Head of caudate nucleus (tissue), 42 donors: ENCODE results near the gene ACTG1.

Source experiments
- DNase-seq, 42 donors: peaks; one replicate each; pipeline versions ENCODE4 v3.0.0 to v3.0.0-alpha.2; 2020 to 2021; ENCODE audit warnings: mixed read lengths in 7 of 42
- intact Hi-C: fragments of 100-400 bp; cut with DNase I; formaldehyde crosslinking; loops from one replicate; pipeline ENCODE4 v1.15.0; 2022

Gene ACTG1

GRCh38 chr17:81462506-81463125 is 50.0 kb downstream of the ACTG1 start:
- DNase-seq, result no peak
- intact Hi-C loops, result no loop called here

GRCh38 chr17:81461607-81462500 is 50.7 kb downstream of the ACTG1 start:
- DNase-seq, result no peak
- intact Hi-C loops, result no loop called here

GRCh38 chr17:81460856-81461460 is 51.6 kb downstream of the ACTG1 start:
- intact Hi-C loops, result no loop called here
- no peak for DNase-seq
